ENCODE measurements around the gene PDE10A. TPM values are rescaled to one million over a fixed set of nuclear protein-coding genes. Genes with fewer than 3 reads are reported as not detected.

PDE10A gene
- total RNA-seq, 1 experiment from 2014 or later, result 3.1 TPM

- Mint-ChIP-seq H3K27me3 (ENCODE audit: low read depth) (no peaks in the 10 kb centered on the region; the same call in 1 of the 2 replicates), H3K36me3 (no peaks in the 10 kb centered on the region), H3K27ac (no peak overlapping the region), H3K4me3 (no peak overlapping the region), H3K9me3 (peaks cover 9% of the 10 kb centered on the region), H3K4me1 (peaks cover 21% of the 10 kb centered on the region)
- ATAC-seq (no peak), DNase-seq (ENCODE audit: low spot score) (no peak)
- CTCF ChIA-PET, result no interaction called here
- no peak for TF ChIP-seq RELA (CRISPR knock-in tag; IDR thresholded peaks at IDR 0.05; ENCODE audit: borderline replicate concordance)
- POLR2A ChIA-PET, result no interaction called here
Observed at GRCh38 chr6:165628955-165629354, 34.1 kb downstream of the PDE10A start.

- H3K36me3 Mint-ChIP-seq, result no peaks in the 10 kb centered on the region
- POLR2A ChIA-PET, result no interaction called here
- no peak for TF ChIP-seq CTCF (IDR thresholded peaks at IDR 0.05)
- no peak for TF ChIP-seq NFE2L1 (CRISPR knock-in tag; IDR thresholded peaks at IDR 0.05)
- no peak for TF ChIP-seq ATF1 (CRISPR knock-in tag; IDR thresholded peaks at IDR 0.05)
- TF ChIP-seq, protein P1, sequence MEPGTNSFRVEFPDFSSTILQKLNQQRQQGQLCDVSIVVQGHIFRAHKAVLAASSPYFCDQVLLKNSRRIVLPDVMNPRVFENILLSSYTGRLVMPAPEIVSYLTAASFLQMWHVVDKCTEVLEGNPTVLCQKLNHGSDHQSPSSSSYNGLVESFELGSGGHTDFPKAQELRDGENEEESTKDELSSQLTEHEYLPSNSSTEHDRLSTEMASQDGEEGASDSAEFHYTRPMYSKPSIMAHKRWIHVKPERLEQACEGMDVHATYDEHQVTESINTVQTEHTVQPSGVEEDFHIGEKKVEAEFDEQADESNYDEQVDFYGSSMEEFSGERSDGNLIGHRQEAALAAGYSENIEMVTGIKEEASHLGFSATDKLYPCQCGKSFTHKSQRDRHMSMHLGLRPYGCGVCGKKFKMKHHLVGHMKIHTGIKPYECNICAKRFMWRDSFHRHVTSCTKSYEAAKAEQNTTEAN (CRISPR knock-in tag; IDR thresholded peaks at IDR 0.05), result no peak
- TF ChIP-seq, protein P2, sequence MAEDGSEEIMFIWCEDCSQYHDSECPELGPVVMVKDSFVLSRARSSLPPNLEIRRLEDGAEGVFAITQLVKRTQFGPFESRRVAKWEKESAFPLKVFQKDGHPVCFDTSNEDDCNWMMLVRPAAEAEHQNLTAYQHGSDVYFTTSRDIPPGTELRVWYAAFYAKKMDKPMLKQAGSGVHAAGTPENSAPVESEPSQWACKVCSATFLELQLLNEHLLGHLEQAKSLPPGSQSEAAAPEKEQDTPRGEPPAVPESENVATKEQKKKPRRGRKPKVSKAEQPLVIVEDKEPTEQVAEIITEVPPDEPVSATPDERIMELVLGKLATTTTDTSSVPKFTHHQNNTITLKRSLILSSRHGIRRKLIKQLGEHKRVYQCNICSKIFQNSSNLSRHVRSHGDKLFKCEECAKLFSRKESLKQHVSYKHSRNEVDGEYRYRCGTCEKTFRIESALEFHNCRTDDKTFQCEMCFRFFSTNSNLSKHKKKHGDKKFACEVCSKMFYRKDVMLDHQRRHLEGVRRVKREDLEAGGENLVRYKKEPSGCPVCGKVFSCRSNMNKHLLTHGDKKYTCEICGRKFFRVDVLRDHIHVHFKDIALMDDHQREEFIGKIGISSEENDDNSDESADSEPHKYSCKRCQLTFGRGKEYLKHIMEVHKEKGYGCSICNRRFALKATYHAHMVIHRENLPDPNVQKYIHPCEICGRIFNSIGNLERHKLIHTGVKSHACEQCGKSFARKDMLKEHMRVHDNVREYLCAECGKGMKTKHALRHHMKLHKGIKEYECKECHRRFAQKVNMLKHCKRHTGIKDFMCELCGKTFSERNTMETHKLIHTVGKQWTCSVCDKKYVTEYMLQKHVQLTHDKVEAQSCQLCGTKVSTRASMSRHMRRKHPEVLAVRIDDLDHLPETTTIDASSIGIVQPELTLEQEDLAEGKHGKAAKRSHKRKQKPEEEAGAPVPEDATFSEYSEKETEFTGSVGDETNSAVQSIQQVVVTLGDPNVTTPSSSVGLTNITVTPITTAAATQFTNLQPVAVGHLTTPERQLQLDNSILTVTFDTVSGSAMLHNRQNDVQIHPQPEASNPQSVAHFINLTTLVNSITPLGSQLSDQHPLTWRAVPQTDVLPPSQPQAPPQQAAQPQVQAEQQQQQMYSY (CRISPR knock-in tag; IDR thresholded peaks at IDR 0.05), result no peak
- no peak for TF ChIP-seq TEAD4 (CRISPR knock-in tag; IDR thresholded peaks at IDR 0.05)
- no peaks in the 10 kb centered on the region; the same call in 1 of the 2 replicates for H3K27me3 Mint-ChIP-seq (ENCODE audit: low read depth)
- no peak for ATAC-seq
- CTCF ChIA-PET, result no interaction called here
- peaks cover 20% of the 10 kb centered on the region for H3K4me1 Mint-ChIP-seq
- H3K4me3 Mint-ChIP-seq, result no peak overlapping the region
- DNase-seq (ENCODE audit: low spot score), result no peak
- H3K9me3 Mint-ChIP-seq, result peaks cover 13% of the 10 kb centered on the region
- H3K27ac Mint-ChIP-seq, result no peak overlapping the region
Observed at GRCh38 chr6:165627366-165627765, 35.7 kb downstream of the PDE10A start.

DNA sequence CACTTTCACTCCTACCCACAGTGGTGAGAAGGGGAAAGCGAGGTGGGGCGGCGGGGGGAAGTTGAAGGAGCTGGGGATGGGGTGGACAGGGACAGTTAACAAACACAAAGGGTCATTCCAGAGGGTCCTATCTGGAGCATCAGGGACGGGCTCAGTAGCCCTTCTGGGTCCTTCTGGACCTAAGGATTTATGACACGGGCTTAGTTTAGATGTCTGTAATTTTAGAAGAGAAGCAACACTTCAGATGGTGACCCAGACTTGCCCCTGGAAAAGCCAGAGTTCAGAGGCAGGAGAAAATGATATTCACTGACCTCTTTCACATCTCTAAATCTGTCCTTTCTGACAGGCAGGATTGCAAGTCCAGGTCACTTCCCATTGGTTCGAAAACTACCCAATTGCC is 36.3 kb downstream of the PDE10A start:
- Mint-ChIP-seq H3K27ac (no peak overlapping the region), H3K4me1 (peaks cover 20% of the 10 kb centered on the region), H3K4me3 (no peak overlapping the region), H3K27me3 (ENCODE audit: low read depth) (no peaks in the 10 kb centered on the region; the same call in 1 of the 2 replicates), H3K36me3 (no peaks in the 10 kb centered on the region), H3K9me3 (peaks cover 13% of the 10 kb centered on the region)
- ChIA-PET CTCF (no interaction called here), POLR2A (no interaction called here)
- ATAC-seq (no peak), DNase-seq (ENCODE audit: low spot score) (no peak)
- TF ChIP-seq HMGA2 (CRISPR knock-in tag; IDR thresholded peaks at IDR 0.05), result no peak
- TF ChIP-seq, protein P1 (CRISPR knock-in tag; IDR thresholded peaks at IDR 0.05), result no peak
- TF ChIP-seq, protein P2 (CRISPR knock-in tag; IDR thresholded peaks at IDR 0.05), result no peak
- TF ChIP-seq, protein P3, sequence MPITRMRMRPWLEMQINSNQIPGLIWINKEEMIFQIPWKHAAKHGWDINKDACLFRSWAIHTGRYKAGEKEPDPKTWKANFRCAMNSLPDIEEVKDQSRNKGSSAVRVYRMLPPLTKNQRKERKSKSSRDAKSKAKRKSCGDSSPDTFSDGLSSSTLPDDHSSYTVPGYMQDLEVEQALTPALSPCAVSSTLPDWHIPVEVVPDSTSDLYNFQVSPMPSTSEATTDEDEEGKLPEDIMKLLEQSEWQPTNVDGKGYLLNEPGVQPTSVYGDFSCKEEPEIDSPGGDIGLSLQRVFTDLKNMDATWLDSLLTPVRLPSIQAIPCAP (CRISPR knock-in tag; IDR thresholded peaks at IDR 0.05), result no peak
- TF ChIP-seq CDX4 (CRISPR knock-in tag; IDR thresholded peaks at IDR 0.05; ENCODE audit: borderline replicate concordance), result no peak
- no peak for TF ChIP-seq JUN (CRISPR knock-in tag; IDR thresholded peaks at IDR 0.05)
- TF ChIP-seq ZNF671 (CRISPR knock-in tag; IDR thresholded peaks at IDR 0.05), result no peak
- TF ChIP-seq, protein P4, sequence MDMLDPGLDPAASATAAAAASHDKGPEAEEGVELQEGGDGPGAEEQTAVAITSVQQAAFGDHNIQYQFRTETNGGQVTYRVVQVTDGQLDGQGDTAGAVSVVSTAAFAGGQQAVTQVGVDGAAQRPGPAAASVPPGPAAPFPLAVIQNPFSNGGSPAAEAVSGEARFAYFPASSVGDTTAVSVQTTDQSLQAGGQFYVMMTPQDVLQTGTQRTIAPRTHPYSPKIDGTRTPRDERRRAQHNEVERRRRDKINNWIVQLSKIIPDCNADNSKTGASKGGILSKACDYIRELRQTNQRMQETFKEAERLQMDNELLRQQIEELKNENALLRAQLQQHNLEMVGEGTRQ (CRISPR knock-in tag; IDR thresholded peaks at IDR 0.05), result no peak
- TF ChIP-seq, protein P5, sequence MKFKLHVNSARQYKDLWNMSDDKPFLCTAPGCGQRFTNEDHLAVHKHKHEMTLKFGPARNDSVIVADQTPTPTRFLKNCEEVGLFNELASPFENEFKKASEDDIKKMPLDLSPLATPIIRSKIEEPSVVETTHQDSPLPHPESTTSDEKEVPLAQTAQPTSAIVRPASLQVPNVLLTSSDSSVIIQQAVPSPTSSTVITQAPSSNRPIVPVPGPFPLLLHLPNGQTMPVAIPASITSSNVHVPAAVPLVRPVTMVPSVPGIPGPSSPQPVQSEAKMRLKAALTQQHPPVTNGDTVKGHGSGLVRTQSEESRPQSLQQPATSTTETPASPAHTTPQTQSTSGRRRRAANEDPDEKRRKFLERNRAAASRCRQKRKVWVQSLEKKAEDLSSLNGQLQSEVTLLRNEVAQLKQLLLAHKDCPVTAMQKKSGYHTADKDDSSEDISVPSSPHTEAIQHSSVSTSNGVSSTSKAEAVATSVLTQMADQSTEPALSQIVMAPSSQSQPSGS (CRISPR knock-in tag; IDR thresholded peaks at IDR 0.05; ENCODE audit: borderline replicate concordance, low read depth), result no peak
- no peak for TF ChIP-seq NR3C1 (CRISPR knock-in tag; conservative IDR thresholded peaks at IDR 0.05; ENCODE audit: low read depth)

Data from WTC11 (cell line).